Adrenal gland (tissue), 5 donors: ENCODE measurements around the gene TTC3.

Experiments used
- CTCF ChIP-seq, 6 experiments: fragments of 450-650 bp in 4 of 6; fragments of 200-600 bp in 2 of 6; sonication (generic) in 1 of 6; IDR thresholded peaks; 1 replicate in 5 of 6; 2 replicates in 1 of 6; pipeline versions ENCODE4 v1.5.1 to v1.8.0; 2016 to 2021; ENCODE audit warnings: antibody characterized with exemption in 6 of 6, mild to moderate bottlenecking in 2 of 6, moderate library complexity in 1 of 6
- POLR2A ChIP-seq, 2 donors: fragments of 450-650 bp; IDR thresholded peaks; one replicate each; pipeline ENCODE4 v1.6.1; 2017; ENCODE audit warnings: antibody characterized with exemption in 2 of 2, mild to moderate bottlenecking in 2 of 2, moderate library complexity in 1 of 2
- donor health status: DM: no; HTN: no; CAD: no.

GRCh38 chr21:37061926-37062592 is 11.0 kb upstream of the TTC3 start:
- TF ChIP-seq CTCF (IDR thresholded peaks at IDR 0.05), result no peak
- TF ChIP-seq POLR2A (IDR thresholded peaks at IDR 0.05), result no peak
